ENCODE results near the gene PTPN4.
"Not testable (repeated sequence)": the region's sequence is repeated elsewhere in the genome, so short reads cannot be mapped to it uniquely, and the experiment has no call there.

The PTPN4 gene

DNA sequence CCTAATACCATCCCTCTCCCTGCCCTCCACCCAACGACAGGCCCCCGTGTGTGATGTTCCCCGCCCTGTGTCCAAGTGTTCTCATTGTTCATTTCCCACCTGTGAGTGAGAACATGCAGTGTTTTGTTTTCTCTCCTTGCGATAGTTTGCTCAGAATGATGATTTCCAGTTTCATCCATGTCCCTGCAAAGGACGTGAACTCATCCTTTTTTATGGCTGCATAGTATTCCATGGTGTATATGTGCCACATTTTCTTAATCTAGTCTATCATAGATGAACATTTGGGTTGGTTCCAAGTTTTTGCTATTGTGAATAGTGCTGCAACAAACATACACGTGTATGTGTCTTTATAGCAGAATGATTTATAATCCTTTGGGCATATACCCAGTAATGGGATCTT is 44.7 kb downstream of the PTPN4 start:
- H3K4me3 Mint-ChIP-seq, result not testable (repeated sequence)
- peaks cover 66% of the 10 kb centered on the region for H3K4me1 Mint-ChIP-seq

DNA sequence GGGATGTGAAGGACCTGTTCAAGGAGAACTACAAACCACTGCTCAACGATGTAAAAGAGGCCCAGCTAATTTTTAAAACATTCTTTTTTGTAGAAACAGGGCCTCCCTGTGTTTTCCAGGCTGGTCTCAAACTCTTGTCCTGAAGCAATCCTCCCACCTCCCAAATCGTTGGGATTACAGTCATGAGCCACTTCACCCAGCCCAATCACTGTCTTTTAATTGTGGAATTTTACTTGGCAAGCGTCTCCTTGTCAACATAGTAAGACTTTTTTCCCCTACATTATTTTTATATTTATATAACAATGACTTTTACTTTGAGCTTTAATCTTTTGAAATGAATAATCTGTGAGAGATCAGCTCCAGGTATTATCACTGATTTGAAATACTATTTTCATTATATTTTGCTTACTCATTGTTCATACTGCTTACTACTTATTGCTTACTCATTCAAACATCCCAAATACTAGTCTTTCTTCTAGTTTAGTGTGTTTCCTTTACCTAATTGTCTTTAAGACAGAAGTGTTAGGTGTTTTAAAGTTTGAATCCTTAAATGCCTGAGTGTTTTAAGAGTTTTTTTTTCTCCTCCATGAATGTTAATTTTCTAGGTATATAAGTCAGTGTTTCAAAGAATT is 48.9 kb downstream of the PTPN4 start:
- no peak for DNase-seq
- H3K4me3 Mint-ChIP-seq, result no peak overlapping the region
- peaks cover 34% of the 10 kb centered on the region for H3K4me1 Mint-ChIP-seq
- H3K27ac Mint-ChIP-seq, result no peak overlapping the region
- no peak for ATAC-seq
- H3K27me3 Mint-ChIP-seq, result no peaks in the 10 kb centered on the region
- peaks cover 17 to 28% of the 10 kb centered on the region in 2 donors for H3K9me3 Mint-ChIP-seq

More for the DNA sequence above, 44.7 kb downstream of the PTPN4 start:
- H3K9me3 Mint-ChIP-seq, result peaks cover 17 to 28% of the 10 kb centered on the region in 2 donors
- not testable (repeated sequence) for ATAC-seq, H3K27ac Mint-ChIP-seq, DNase-seq, H3K27me3 Mint-ChIP-seq

DNA sequence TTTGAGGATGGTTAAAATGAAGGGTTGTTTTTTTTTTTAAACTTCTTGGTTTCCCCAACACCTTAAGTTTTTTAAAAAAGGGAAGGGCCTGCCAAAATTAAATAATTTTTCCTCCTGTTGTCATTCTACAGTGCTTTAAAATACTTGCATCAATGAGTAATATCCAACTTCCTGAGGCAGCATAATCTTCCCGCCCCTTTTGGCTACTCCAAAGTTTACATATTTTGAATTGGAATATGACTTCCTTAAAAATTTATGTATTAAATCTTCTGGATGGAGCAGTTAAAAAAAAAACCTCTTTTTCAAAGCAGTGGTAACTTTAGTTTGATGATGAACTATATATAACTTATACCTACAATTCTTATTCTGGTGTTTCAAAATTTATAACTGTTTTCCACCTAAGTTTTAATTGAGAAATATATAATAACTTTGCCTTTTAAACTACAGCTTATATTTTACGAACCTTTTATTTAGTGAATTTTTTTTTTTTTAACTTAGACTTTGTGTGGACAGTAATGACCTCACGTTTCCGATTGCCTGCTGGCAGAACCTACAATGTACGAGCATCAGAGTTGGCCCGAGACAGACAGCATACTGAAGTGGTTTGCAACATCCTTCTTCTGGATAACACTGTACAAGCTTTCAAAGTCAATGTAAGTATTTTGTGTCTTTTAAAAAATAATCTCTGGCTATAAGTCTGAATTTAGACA is 49.8 kb downstream of the PTPN4 start:
- no peak for ATAC-seq
- no peak overlapping the region for H3K4me3 Mint-ChIP-seq
- H3K27me3 Mint-ChIP-seq, result no peaks in the 10 kb centered on the region
- H3K27ac Mint-ChIP-seq, result no peak overlapping the region
- no peak for DNase-seq
- H3K4me1 Mint-ChIP-seq, result peaks cover 29% of the 10 kb centered on the region
- peaks cover 8 to 23% of the 10 kb centered on the region in 2 donors for H3K9me3 Mint-ChIP-seq

DNA sequence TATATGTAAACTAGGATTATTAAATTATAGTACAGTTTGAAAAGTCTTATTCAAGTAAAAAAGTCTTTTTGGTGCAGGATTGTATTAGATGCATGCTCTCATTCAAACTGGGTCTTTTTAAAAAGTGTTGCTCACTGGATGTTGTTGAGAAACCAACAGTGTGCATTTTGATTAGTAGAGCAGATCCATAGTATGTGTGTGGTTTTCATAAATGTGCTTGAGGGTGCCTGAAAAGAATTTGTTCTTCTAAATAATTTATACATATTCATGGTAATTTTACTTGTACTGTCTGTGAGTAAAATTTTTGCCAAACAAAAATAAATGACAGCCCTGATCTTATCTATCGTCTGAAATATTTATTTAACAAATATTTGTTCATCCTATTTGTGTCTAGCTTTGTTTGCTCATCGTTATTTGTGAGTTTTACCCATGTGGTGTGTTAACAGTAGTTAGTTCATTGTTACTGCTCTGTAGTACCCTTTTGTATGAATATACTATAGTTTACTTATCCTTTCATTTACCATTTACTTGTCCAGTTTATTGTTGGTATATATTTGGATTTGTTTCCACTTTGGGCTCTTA is 50.4 kb downstream of the PTPN4 start:
- Mint-ChIP-seq H3K4me1 (peaks cover 29% of the 10 kb centered on the region), H3K27ac (no peak overlapping the region), H3K27me3 (no peaks in the 10 kb centered on the region), H3K9me3 (peaks cover 2 to 17% of the 10 kb centered on the region in 2 donors), H3K4me3 (no peak overlapping the region)
- DNase-seq, result no peak
- ATAC-seq, result no peak

DNA sequence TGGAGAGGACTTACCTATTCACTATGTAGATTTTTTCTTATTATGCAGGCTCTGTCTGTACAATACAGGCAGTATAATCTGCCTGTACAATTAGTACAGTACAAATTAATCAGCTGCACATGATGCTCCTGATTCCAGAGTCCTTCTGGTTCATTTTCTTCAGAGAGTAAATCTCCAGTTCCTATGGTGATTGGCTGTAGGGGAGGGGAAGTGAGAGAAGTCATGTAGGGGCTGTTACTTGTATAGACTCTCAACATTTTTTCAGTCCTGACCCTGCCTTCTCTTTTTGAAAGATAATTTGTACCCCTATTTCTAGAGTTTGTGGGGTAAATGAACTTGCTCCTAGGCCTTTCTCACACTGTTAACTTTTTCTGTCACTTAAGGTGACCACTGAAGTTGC is 54.5 kb downstream of the PTPN4 start:
- Mint-ChIP-seq H3K27me3 (no peaks in the 10 kb centered on the region), H3K9me3 (peaks cover 11% of the 10 kb centered on the region in 2 donors), H3K4me3 (no peak overlapping the region), H3K27ac (no peak overlapping the region), H3K4me1 (peaks cover 13% of the 10 kb centered on the region)
- DNase-seq (no peak), ATAC-seq (no peak)

DNA sequence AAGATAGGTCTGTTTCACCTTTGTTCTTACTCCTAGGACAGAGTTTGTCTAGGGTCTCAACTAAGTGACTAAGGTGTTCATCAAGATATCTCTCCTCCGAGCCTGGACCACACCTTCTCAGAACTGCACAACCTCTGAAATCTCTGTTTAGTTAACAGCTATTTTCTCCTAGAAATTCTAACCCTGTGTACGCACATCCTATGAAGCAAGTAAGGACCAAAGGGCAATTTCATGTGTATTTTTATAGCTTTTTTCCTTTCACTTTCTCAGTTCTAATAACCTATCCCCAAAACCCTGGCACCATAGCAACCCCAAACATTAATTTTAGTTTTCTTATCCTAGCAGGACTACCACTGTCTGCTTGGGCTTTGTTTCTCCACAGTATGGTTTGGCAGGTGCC is 59.1 kb downstream of the PTPN4 start:
- ATAC-seq, result no peak
- peaks cover 54% of the 10 kb centered on the region for H3K4me1 Mint-ChIP-seq
- no peak for DNase-seq
- H3K27me3 Mint-ChIP-seq, result no peaks in the 10 kb centered on the region
- H3K27ac Mint-ChIP-seq, result no peak overlapping the region
- H3K9me3 Mint-ChIP-seq, result peaks cover 11% of the 10 kb centered on the region in 2 donors
- H3K4me3 Mint-ChIP-seq, result no peak overlapping the region

DNA sequence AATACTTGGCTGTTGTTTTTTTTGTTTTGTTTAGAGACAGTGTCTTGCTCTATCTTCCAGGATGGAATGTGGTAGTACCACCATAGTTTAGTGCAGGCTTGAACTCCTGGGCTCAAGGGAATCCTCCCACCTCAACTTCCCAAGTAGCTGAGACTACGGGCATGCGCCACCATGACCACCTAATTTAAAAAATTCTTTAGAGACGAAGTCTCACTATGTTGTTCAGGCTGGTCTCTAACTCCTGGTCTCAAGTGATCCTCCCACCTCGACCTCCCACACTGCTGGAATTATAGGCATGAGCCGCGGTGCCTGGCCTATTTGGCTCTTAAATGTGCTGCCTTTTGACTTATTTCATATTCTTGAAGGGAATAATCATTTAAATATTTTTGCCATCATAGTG is 60.1 kb downstream of the PTPN4 start:
- Mint-ChIP-seq H3K27me3 (no peaks in the 10 kb centered on the region), H3K4me3 (no peak overlapping the region), H3K27ac (no peak overlapping the region), H3K4me1 (peaks cover 58% of the 10 kb centered on the region), H3K9me3 (peaks cover 11% of the 10 kb centered on the region in 2 donors)
- no peak for ATAC-seq
- DNase-seq, result no peak

DNA sequence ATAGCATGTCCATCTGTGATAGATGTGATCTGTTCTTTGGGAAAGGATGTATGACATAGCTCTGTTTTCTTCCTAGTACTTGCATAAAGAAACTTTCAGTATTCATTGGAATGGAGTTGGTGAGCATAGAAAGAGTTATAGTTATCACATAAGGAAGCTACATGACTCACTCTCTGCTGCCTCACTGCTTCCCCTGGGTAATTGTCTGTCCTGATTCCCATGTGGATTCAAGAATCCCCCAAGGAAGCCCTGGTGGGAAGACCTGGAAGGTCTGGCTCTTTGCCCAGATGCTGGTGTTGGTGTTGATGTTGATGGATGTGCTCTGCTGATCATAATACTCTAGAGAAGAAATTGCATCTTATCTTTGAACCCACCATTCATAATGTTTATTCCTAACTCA is 60.6 kb downstream of the PTPN4 start:
- no peak for DNase-seq
- Mint-ChIP-seq H3K4me3 (no peak overlapping the region), H3K9me3 (peaks cover 11% of the 10 kb centered on the region in 2 donors), H3K27me3 (no peaks in the 10 kb centered on the region), H3K4me1 (peaks cover 58% of the 10 kb centered on the region), H3K27ac (no peak overlapping the region)
- ATAC-seq, result no peak

DNA sequence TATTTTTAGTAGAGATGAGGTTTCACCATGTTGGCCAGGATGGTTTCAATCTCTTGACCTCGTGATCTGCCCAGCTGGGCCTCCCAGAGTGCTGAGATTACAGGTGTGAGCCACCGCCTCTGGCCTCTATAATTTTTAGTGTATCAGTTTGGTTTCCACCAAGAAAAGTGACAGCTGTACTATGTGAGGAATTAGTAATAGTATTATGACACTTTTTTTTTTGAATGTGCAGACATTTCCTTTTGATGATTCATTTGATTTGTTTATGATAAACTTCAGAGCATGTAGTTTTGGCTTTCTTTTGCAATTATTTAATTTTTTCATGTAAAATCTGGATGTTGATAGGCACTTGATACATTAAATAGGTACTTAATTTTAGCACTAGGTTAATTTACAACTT is 61.5 kb downstream of the PTPN4 start:
- Mint-ChIP-seq H3K4me3 (peak overlapping the region in 1 of 2 donors; percentile 21), H3K4me1 (peaks cover 58% of the 10 kb centered on the region), H3K9me3 (peaks cover 11% of the 10 kb centered on the region in 2 donors), H3K27me3 (no peaks in the 10 kb centered on the region), H3K27ac (peak overlapping the region in 1 of 2 donors; percentile 53)
- ATAC-seq, result peak; percentile 82
- DNase-seq, result peak in 1 of 2 donors; percentile 24

DNA sequence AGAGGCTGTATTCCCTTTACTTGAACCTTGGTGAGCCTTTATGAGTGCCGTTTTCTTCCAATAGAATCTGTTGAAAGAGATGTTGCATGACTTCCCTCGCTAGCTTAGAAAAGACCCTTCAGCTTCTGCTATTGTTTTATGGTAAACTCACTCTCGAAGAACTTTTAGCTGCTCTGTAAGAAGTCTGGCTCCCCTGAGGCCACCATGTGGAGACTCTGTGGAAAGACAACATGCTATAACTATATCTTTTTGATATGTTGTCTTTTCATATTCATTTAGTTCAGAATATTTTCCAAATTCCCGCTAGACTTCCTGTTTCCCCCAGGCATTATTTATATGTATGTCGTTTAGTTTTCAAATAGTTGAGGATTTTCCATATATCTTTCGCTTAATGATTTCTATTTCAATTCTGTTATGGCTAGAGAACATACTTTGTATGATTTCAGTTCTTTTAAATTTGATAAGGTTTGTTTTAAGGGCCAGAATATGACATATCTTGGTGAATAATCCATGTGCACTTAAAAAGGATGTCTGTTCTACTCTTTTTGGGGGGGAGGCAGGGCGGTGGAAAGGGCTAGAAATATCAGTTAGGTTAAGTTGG is 64.1 kb downstream of the PTPN4 start:
- H3K4me3 Mint-ChIP-seq, result no peak overlapping the region
- no peaks in the 10 kb centered on the region for H3K27me3 Mint-ChIP-seq
- H3K4me1 Mint-ChIP-seq, result peaks cover 59% of the 10 kb centered on the region
- ATAC-seq (no peak), DNase-seq (peak in 1 of 2 donors; percentile 18)
- no peaks in the 10 kb centered on the region for H3K9me3 Mint-ChIP-seq
- peak overlapping the region in 1 of 2 donors; percentile 14 for H3K27ac Mint-ChIP-seq

DNA sequence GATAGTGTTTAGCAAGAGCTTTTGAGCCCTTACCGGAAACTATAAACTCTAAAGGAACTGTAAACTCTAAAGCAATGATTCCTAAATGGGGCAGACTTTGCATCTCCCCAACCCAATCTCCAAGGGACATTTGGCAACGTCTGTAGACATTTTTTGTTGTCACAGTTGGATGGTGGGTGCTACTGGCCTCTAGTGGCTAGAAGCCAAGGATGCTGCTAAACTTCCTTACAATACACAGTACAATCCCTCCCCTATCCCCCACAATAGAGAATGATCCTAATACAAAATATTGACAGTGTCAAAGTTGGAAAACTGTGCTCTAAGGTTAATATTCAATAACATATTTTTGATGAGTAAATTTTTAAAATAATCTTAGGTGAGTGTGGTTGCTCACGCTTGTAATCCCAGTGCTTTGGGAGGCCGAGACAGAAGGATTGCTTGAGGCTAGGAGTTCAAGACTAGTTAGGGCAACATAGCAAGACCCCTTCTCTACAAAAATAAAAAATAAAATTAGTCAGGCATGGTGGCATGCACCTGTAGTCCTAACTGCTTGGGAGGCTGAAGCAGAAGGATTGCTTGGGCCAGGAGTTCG is 66.7 kb downstream of the PTPN4 start:
- Mint-ChIP-seq H3K4me1 (peaks cover 48% of the 10 kb centered on the region), H3K27me3 (no peaks in the 10 kb centered on the region), H3K4me3 (no peak overlapping the region), H3K27ac (no peak overlapping the region), H3K9me3 (peaks cover 9 to 16% of the 10 kb centered on the region in 2 donors)
- ATAC-seq (peak; percentile 32), DNase-seq (peak in 1 of 2 donors; percentile 35)

DNA sequence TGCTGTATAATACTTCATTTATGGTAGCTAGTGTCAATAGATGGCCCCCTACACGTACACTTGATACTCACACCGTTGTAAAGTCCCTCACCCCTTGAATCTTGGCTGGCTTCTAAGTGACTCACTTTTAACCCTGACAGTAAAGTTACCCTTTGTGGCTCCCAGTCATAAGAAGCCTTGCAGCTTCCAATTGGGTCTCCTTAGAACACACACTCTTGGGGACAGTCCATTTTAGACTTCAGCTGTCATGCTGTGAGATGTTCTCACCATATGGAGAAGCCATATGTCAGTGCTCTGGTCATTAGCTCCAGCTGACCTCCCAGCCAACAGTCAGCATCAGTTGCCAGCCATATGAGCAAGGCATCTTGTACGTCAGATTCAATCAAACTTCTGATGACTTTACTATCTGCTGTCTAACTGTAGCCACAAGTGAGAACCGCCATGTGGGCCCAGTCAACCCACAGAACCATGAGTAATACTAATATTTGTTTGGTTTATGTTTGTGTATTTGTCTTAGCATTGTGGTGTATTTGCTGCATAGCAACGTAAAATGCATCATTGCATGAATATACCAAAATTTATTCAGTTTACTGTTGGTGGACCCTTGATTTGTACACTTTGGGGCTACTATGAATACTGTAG is 68.3 kb downstream of the PTPN4 start:
- Mint-ChIP-seq H3K4me1 (peaks cover 38% of the 10 kb centered on the region), H3K9me3 (peaks cover 9 to 16% of the 10 kb centered on the region in 2 donors), H3K27me3 (no peaks in the 10 kb centered on the region), H3K27ac (peak overlapping the region in 1 of 2 donors; percentile 5), H3K4me3 (no peak overlapping the region)
- ATAC-seq (peak; percentile 95), DNase-seq (peak; percentile 9 to 40)

DNA sequence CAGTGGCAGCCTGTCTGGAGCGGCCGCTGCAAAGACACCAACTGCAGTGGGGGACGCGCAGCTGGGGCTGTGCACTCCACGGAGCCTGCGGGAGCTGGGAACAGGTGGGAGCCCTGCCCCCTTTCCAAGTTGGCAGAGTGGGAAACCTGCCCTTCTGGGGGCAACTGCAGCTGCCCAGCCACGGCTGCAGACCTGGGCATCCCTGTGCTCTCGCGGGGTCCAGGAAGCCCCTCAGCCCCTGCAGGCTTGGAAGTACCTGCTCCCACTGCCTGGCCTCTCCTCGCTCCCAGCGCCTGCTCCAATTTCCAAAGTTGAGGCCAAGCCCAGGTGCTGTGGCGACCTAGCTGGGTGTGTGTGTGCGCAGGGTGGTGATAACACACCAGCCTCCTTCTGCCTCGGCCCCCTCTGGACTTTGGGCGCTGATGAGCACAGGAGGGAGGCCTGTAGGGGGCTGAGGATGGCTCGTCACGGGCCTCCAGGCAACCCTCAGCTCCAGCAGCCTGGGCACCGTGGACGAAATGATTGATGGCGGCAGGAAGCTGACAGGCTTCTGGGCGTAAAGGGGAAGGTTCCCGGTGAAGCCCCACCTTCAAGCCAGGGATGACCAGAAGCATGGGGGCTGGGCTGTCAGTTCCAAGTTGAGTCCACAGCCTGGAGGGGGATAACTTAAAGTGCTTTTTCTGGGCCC is 76.9 kb downstream of the PTPN4 start:
- no peak for ATAC-seq
- Mint-ChIP-seq H3K27ac (no peak overlapping the region), H3K4me3 (no peak overlapping the region), H3K9me3 (no peaks in the 10 kb centered on the region), H3K27me3 (no peaks in the 10 kb centered on the region), H3K4me1 (peaks cover 47% of the 10 kb centered on the region)
- DNase-seq, result no peak

DNA sequence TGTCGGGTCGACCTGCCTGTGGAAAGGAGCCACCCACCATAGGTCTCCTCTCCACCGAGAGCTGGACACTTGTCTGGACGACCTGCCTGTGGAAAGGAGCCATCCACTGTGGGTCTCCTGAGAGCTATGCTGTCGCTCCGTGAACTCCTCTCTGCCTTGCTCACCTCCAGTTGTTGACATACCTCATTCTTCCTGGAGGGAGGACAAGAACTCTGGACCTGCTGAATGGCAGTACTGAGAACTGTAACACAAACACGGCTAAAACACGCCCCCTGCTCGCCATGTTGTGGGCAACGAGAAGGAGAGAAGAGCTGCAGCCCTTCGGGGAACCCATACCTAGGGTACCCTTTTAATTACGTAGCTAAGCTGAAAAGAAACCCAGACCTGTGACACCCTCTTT is 77.6 kb downstream of the PTPN4 start:
- Mint-ChIP-seq H3K27me3 (no peaks in the 10 kb centered on the region), H3K9me3 (no peaks in the 10 kb centered on the region), H3K4me3 (no peak overlapping the region), H3K27ac (peak overlapping the region in 1 of 2 donors; percentile 2), H3K4me1 (peaks cover 51% of the 10 kb centered on the region)
- ATAC-seq, result no peak
- no peak for DNase-seq

DNA sequence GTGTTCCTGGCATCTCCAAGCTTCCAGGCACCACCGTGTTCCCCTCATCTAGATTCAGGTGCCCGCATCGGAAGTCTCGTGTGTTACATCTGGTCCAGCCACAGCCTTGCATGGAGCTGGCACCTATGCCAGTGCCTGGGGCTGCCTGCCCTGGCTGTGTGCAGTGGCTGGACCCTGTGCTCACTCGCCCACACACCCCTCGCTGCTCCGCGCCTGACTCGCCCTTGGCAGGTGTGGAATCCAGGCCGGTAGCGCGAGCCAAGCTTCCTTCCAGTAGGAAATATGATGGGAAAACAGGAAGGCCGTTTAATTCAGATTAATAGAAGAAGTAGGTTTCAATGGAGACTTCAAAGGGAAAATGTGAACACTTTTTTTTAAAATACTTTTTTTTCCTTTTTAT is 78.0 kb downstream of the PTPN4 start:
- ATAC-seq (no peak), DNase-seq (no peak)
- Mint-ChIP-seq H3K4me1 (peaks cover 52% of the 10 kb centered on the region), H3K9me3 (no peaks in the 10 kb centered on the region), H3K4me3 (no peak overlapping the region), H3K27ac (peak overlapping the region; percentile 2 to 81), H3K27me3 (no peaks in the 10 kb centered on the region)
